Hepatocyte (in vitro differentiated cells): ENCODE measurements around the gene SLC12A4.

ENCODE experiments used
- CTCF ChIP-seq: fragments of 200-600 bp; sonication (generic); IDR thresholded peaks from 2 replicates; pipeline ENCODE4 v1.5.1; 2016; ENCODE audit warnings: antibody characterized with exemption, mild to moderate bottlenecking; ENCODE audit not compliant: poor library complexity
- EZH2 ChIP-seq: fragments of 200-600 bp; sonication (generic); IDR thresholded peaks from 2 replicates; pipeline ENCODE4 v1.6.1; 2016; ENCODE audit warnings: antibody characterized with exemption, mild to moderate bottlenecking, borderline replicate concordance

GRCh38 chr16:67930678-67931211 is 37.7 kb downstream of the SLC12A4 start:
- TF ChIP-seq CTCF: no peak
- TF ChIP-seq EZH2: no peak
